NCI-H128 (cell line): ENCODE data around the gene UBAC1.
A peak's percentile ranks its signal among the peaks of the same experiment; 100 is the strongest.

Source experiments
- DNase-seq: peaks from one replicate; lab custom pipeline; 2025; ENCODE audit not compliant: unreplicated experiment; lab: John Stamatoyannopoulos, UW

Gene UBAC1

GRCh38 chr9:135961277-135961715 is at the start of gene UBAC1:
TSS of gene UBAC1 (minus strand) at chr9:135961373. CDS start at chr9:135961162, 211 bp downstream.
- peak; percentile 92 for DNase-seq

GRCh38 chr9:136010615-136011361 is 49.6 kb upstream of the UBAC1 start:
- no peak for DNase-seq

GRCh38 chr9:136010176-136010575 is 49.0 kb upstream of the UBAC1 start:
- DNase-seq: no peak

- no peak for DNase-seq
These were observed 48.3 kb upstream of the UBAC1 start for GRCh38 chr9:136009516-136009915.

GRCh38 chr9:136008693-136008997 is 47.5 kb upstream of the UBAC1 start:
- no peak for DNase-seq

GRCh38 chr9:136007934-136008692 is 46.9 kb upstream of the UBAC1 start:
- no peak for DNase-seq

GRCh38 chr9:136007276-136007933 is 46.2 kb upstream of the UBAC1 start:
- DNase-seq: no peak

GRCh38 chr9:136006169-136006568 is 45.0 kb upstream of the UBAC1 start:
- no peak for DNase-seq

GRCh38 chr9:136004712-136005111 is 43.5 kb upstream of the UBAC1 start:
- no peak for DNase-seq

GRCh38 chr9:136004219-136004618 is 43.0 kb upstream of the UBAC1 start:
- no peak for DNase-seq

- DNase-seq: no peak
These were observed 42.4 kb upstream of the UBAC1 start for GRCh38 chr9:136003411-136004218.

- no peak for DNase-seq
These were observed 41.7 kb upstream of the UBAC1 start for GRCh38 chr9:136002881-136003280.

GRCh38 chr9:136002215-136002614 is 41.0 kb upstream of the UBAC1 start:
- DNase-seq: no peak

GRCh38 chr9:136001231-136001630 is 40.1 kb upstream of the UBAC1 start:
- no peak for DNase-seq

GRCh38 chr9:135998410-135999071 is 37.4 kb upstream of the UBAC1 start:
- no peak for DNase-seq

GRCh38 chr9:135998016-135998380 is 36.8 kb upstream of the UBAC1 start:
- DNase-seq: no peak

- DNase-seq: no peak
These were observed 36.2 kb upstream of the UBAC1 start for GRCh38 chr9:135997090-135998015.

- no peak for DNase-seq
These were observed 34.6 kb upstream of the UBAC1 start for GRCh38 chr9:135995816-135996215.

- no peak for DNase-seq
These were observed 33.5 kb upstream of the UBAC1 start for GRCh38 chr9:135994501-135995192.
